HS-27A (cell line): ENCODE data around the gene ADGRB3.
"Not testable (repeated sequence)": the region's sequence is repeated elsewhere in the genome, so short reads cannot be mapped to it uniquely, and the experiment has no call there.

Source experiments
- DNase-seq: peaks from one replicate; pipeline ENCODE4 v3.0.0-alpha.2; 2012; ENCODE audit warnings: low read depth, missing footprints

Gene ADGRB3

DNA sequence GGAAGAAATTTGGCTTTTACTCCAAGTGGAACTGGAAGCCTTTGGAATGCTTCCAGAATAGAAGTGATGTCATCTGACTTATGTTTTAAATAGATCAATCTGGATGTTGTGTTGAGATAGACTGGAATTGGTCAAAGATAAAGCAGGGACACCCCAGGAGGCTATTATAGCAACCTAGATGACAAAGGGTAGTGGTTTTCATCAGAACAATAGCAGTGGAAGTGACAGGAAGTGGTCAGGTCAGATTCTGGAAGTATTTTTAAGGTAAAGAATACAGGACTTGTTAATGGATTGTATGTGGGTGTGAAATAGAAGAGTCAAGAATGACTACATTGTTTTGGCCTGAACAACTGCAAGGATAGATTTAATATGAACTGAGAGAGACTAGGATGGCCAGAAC is 191.4 kb downstream of the ADGRB3 start:
- no peak for DNase-seq

DNA sequence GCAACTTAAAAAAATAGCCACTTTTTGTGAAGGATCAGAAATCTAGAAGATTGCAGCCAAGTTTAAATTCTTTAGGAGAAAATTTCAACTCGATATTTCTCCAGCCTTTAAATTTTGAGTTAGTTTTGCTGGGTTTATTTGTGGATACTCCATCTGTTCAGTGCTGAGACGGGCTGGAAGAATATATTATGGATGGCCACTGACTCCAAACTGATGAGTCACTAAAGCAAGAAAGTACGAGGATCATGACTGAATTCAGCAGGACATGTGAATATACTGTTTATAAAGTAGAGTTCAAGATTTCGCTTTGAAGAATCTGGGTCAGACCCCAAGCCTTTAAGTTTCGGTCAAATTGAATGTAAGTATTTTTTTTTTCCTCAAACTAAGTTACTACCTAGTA is 199.5 kb downstream of the ADGRB3 start:
- DNase-seq = no peak

DNA sequence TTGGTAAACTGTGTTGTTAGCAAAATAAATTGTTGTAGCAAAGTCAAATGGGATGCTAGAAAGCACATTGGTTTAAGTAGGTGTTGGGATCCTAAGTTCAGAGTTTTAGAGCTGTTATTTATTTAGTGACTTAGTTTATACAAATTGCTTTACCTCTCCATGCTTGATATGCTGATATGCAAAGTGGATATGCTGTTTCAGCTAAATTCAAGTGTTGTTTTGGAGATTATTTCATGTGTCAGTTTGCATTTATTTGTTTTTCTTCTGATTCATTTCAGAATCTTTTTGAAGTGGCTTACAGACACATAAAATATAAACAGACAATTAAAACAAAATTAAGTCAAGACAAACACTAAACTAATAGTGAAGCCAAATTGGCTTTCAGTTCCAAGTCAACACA is 203.5 kb downstream of the ADGRB3 start:
- DNase-seq = no peak

GRCh38 chr6:68852791-68853190 is 217.7 kb downstream of the ADGRB3 start:
- DNase-seq = no peak

- DNase-seq = no peak
These were observed 224.2 kb downstream of the ADGRB3 start for GRCh38 chr6:68859233-68859632.

- no peak for DNase-seq
These were observed 233.6 kb downstream of the ADGRB3 start for GRCh38 chr6:68868646-68869045.

- DNase-seq = no peak
These were observed 238.2 kb downstream of the ADGRB3 start for GRCh38 chr6:68873236-68873635.

DNA sequence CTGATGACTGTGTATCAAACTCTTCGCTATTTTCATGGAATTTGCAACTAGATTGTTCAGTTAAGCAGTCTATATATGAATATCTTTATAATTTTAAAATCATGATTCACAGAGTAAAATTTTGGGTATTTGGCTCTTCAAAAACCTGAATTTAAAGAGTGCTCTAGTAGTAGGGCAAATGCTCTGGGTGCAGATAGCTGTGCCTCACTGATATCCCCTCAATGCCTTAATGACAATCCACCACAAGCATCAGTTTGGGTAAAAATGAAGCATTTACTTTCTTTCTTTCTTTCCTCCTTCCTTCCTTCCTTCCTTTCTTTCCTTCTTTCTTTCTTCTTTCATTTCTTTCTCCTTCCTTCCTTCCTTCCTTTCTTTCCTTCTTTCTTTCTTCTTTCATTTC is 239.7 kb downstream of the ADGRB3 start:
- no peak for DNase-seq

DNA sequence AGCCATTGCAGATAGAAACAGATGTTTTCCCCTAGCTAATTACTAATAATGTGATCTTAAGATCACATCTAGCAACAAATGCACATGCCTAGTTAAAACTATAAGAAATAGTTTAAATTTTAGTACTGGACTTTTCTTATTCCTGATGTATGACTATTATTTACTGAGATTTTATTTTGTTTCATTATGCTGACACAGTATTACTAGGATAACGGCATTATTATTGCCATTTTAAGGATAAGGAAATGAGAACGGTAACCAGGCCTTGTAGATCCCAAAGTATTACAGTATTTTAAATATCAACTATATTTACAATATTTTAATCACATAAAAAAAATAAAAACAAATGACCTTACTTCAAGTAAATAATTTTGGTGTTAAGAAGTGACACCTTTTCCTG is 240.3 kb downstream of the ADGRB3 start:
- DNase-seq = no peak

- no peak for DNase-seq
These were observed 241.9 kb downstream of the ADGRB3 start for GRCh38 chr6:68876792-68877493.

DNA sequence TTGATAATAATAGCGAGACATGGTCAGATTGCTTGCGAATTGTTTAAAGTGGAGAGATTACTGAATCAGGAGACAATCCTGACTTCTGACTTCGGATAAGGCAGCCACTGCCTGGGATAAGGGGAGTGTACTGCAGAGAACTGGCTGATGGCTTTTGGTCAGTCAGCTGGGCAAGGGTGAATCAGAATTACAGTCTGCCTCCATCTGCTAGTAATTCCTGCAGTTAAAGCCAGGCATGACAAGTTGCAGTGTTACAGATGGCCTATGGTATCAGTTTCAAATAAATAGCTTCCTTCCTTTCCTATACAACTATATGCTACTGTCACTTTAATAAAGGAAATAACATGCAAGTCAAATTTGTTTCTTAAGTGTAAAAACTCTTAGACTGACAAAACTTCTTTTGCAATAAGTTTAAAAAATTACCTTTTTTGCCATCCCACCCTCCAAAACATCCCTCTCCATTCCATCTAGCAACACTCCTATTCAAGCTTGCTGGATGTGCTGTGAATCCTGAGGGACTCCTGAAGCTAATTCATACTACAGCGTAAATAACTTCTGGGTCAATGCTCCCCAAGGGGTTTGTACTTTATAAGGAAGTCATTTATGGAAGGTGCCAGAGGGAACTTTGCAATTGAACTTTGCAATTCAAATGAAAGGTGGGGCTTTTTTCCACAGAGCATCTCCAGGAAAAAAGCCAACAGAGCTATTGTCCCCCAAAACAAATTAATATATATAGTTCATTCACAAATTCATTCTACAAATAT is 245.2 kb downstream of the ADGRB3 start:
- DNase-seq = no peak

- not testable (repeated sequence) for DNase-seq
These were observed 248.2 kb downstream of the ADGRB3 start for GRCh38 chr6:68883325-68883724.

DNA sequence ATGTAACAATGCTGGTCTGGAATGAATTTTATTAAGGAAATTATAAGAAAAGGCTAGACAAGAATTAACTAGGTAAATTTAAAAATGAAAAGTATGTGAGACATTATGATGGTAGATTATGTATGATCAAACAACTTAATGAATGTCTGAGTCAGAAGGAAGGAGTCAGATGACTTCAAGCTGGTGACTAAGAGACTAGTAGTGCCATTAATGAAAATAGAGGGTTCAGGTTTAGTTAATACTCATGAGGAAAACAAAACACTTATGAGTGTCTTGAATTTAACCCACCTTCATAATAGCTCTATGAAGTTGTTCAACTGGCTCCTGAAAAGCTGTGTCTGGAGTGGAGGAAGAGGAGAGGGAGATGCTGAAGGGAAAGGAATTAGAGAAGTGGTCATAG is 256.3 kb downstream of the ADGRB3 start:
- no peak for DNase-seq

- DNase-seq = no peak
These were observed 257.4 kb downstream of the ADGRB3 start for GRCh38 chr6:68892452-68892851.

- no peak for DNase-seq
These were observed 260.8 kb downstream of the ADGRB3 start for GRCh38 chr6:68895929-68896328.

- no peak for DNase-seq
These were observed 266.0 kb downstream of the ADGRB3 start for GRCh38 chr6:68901044-68901443.

DNA sequence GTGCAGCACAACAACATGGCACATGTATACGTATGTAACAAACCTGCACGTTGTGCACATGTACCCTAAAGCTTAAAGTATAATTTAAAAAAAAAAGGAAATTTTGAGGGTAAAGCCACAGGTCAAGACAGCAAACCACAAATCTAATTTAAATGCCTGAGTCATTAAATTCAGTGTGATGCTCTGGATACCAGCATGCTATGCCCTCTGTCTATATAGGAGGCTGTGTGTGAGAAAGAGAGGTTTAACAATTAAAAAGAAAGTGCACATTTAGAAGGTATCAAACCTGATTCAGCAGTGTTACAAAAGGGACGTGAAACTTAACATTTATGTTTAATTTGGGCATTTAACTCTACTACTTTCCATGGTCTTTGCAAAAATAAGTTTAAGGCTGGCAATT is 276.3 kb downstream of the ADGRB3 start:
- DNase-seq = no peak

GRCh38 chr6:68911811-68912210 is 276.7 kb downstream of the ADGRB3 start:
- no peak for DNase-seq

DNA sequence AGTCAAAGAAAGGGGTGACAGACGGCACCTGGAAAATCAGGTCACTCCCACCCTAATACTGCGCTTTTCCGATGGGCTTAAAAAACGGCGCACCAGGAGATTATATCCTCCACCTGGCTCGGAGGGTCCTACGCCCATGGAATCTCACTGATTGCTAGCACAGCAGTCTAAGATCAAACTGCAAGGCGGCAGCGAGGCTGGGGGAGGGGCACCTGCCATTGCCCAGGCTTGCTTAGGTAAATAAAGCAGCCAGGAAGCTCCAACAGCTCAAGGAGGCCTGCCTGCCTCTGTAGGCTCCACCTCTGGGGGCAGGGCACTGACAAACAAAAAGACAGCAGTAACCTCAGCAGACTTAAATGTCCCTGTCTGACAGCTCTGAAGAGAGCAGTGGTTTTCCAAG is 277.7 kb downstream of the ADGRB3 start:
- not testable (repeated sequence) for DNase-seq

- no peak for DNase-seq
These were observed 280.5 kb downstream of the ADGRB3 start for GRCh38 chr6:68915586-68915985.

DNA sequence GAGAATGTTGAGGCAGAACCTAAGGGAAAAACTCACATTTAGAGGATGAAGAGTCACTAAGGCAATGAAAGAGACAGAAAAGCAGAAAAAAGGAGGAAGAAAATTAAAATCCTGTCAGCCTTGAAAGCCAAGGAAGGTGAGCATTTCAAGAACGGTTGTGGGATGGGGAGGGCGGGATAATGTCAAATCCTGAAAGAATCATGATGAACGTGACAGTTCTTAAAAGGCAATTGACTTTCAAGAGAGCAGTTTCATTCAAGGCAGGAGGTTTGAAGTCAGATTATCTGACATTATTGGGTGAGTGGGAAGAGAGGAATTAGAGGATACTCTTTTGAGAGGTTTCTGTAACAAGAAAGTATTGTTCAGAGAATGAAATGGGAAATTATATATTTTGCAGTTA is 284.5 kb downstream of the ADGRB3 start:
- DNase-seq = no peak

DNA sequence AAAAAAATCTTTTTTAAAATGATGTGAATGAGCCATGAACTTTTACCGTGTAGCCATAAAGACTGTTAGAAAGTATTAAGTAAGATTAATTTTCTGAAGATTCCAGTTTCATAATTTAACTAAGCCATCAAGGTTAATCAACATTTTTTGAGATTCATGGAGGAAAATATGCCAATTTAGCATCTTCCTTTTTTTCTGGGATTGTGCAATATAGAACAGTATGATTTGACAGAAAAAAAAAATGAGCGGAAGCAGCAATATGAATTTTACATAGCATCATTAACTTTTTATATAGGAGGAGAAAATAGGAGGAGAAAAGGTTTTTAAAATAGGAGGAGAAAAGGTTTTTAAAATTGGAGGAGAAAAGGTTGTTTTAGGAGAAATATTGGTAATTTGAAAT is 306.3 kb downstream of the ADGRB3 start:
- no peak for DNase-seq

DNA sequence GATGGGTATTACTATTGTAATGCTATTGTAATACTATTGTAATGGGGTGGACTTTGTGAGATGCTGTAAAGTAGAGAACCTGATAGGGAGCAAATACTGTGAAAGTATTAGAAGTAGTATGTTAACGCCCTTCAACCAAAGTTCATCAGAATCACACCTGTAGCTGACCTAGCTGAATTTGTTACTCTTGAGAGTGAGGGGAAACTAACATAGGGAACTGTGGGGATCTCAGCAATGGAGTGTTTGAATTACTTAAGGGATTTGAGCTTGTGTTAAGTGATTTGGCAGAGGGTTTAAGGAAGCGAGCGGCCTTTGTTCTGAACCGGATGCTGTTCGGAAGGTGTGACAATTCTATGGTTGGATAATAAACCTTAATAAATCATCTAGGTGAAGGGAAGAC is 312.6 kb downstream of the ADGRB3 start:
- DNase-seq = no peak

DNA sequence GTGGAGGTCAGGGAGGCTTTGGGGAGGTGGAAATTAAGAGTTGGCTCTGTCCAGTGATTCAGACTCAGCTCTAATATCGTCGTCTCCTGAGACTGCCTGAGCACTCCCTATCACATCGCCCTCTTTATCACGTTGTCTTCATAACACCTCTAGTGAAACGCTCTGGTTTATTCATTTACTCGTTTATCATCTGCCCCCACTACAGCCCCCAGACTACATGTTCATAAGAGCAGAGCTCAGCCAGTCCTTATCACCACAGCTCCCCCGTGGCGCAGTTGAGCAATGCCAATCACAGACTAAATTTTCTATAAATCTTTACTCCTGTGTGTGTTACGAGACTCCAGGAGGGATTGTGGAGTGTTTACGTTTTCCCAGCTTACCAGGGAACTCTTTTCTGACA is 316.2 kb downstream of the ADGRB3 start:
- no peak for DNase-seq
